T-helper 1 cell treated with Interleukin-12 subunit alpha and Interleukin-12 subunit beta and Interleukin-4 antibody, amounts not matched to agents 30 μg/mL and 1 μg/mL, for 36 hours (primary cell): ENCODE measurements around the gene BLACAT1.
"Not testable (repeated sequence)": the region's sequence is repeated elsewhere in the genome, so short reads cannot be mapped to it uniquely, and the experiment has no call there.

Experiments
- H3K27ac Mint-ChIP-seq: one replicate; pipeline ENCODE4 v1.8.0; 2021; ENCODE audit warnings: mild to moderate bottlenecking, mixed read lengths
- H3K27me3 Mint-ChIP-seq: one replicate; pipeline ENCODE4 v1.8.0; 2021; ENCODE audit warnings: low read depth, mixed read lengths
- H3K36me3 Mint-ChIP-seq: one replicate; pipeline ENCODE4 v1.8.0; 2021; ENCODE audit warnings: low read depth, mixed read lengths
- H3K4me1 Mint-ChIP-seq: one replicate; pipeline ENCODE4 v1.8.0; 2021; ENCODE audit warnings: low read depth, mixed read lengths
- H3K4me3 Mint-ChIP-seq: one replicate; pipeline ENCODE4 v1.8.0; 2021; ENCODE audit warnings: mild to moderate bottlenecking, moderate library complexity, mixed read lengths
- H3K9me3 Mint-ChIP-seq: one replicate; pipeline ENCODE4 v1.8.0; 2021; ENCODE audit warnings: mixed read lengths

BLACAT1 gene

GRCh38 chr1:205406252-205406651 lies 49.6 kb downstream of the BLACAT1 start:
- not testable (repeated sequence) for H3K4me3 Mint-ChIP-seq, H3K9me3 Mint-ChIP-seq, H3K27ac Mint-ChIP-seq, H3K36me3 Mint-ChIP-seq, H3K4me1 Mint-ChIP-seq
- peaks cover 45% of the 10 kb centered on the region for H3K27me3 Mint-ChIP-seq
